NCI-H524 treated with DMSO at 0.1 percent for 48 hours (cell line): Measurements from ENCODE around the gene SS18.

Experiments used
- DNase-seq: peaks from one replicate; lab custom pipeline; 2025; lab: John Stamatoyannopoulos, UW

The SS18 gene

DNA sequence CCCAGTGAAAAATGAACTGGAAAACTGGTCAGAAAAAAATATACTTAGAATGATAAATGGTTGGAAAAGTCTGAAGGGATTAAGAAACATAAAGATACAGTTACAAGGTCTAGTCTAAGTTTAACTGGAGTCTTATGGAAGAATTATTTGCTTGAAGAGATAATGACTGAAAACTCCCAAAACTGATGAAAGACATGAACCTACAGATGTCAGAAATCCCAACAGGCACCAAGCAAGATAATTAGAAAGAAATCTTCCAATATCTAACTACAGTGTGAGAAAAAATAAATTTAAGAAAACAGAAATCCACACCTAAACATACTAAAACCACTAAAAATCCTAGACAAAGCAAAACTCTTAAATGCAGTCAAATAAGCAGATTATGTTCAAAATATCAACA, 19.4 kb downstream of the SS18 start:
- DNase-seq: no peak

DNA sequence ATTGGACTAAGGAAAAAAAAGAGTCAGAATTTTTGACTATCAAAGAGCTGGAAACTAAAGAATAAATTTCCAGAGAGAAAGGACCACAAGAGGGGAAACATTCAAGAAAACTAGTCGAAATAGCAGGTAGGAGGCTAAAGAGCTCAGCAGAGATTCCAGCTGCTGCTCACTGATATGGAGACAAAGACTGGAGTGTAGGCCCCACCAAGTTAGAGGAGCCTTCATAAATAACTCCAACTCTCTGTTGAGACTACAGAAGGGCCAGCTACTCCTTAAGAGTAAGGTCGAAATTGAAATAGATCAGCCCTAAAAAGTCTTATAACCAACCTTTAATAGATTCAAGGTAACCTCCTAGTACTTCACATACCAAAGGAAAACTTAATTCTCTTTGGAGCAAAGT, 31.1 kb downstream of the SS18 start:
- no peak for DNase-seq

DNA sequence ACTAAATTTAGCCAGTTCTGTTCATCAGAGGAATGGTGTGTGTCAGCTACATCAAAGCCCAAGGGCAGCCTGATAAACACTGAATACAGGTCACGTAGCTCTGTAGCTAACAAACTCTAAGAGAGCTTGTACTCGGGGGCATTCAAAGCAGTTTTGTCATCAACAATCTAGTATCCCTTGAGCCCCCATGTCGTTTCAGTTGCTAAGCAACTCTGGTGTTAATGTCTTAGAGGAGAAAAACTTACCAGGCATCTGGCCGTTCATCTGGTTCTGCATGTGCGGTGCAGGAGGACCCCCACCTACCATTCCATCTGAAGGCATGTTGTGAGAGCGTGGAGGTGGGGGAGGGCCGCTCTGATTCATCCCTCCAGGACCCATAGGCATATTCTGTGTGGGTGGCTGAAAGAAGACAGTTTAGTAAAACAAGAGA, 33.1 kb downstream of the SS18 start:
- no peak for DNase-seq

DNA sequence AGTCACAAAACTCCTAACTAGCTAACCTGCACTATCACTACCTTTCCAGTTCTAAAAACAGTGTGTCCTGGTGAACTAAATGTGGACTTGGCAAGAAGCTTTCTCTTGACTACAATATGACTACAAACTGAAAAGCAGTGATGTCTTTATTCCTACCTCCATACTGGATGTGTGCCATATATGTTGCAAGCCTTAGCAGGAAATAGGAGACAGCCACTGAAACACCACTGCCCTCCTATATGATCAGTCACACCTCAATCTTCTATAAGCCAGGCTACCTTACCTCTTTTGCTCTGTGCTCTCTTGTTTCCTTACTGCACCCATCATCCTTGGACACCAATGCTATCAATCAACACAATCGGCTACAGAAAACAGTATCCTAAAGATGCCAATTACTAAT, 34.1 kb downstream of the SS18 start:
- no peak for DNase-seq

DNA sequence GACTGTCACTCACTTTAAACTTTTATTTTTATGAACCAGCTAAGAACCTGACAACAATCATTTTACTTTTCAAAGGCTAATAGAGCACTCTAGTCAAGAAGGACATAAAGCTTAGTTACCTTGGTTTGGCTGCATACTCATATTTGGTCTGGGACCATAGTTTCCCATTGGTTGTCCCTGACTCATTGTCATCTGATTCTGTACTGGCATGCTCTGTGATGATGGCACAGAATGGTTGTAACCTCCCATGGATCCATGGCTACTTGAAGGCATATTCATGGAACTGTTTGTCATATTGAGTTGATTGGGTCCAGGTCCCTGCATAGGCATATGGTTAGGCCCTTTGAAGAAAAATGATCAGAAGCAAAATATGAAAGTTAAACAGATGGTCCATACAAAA, 37.9 kb downstream of the SS18 start:
- no peak for DNase-seq

DNA sequence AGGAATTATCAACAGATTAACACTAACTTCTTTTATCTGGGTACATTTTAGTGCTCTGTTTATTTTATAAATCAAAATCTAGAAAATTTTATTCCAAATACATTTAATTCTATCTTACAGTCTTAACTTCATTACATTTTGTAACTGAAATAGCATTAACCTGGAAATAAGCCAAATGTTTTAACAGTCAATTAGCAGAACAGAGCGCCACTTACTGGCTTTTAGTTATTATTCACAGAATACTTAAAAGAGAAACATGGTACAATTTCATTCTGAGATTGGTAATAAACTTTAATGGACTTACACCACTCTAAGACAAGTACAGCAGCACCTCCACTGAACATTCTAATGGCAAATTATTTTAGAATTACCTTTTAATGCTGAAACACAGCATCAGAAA, 38.6 kb downstream of the SS18 start:
- DNase-seq: no peak

DNA sequence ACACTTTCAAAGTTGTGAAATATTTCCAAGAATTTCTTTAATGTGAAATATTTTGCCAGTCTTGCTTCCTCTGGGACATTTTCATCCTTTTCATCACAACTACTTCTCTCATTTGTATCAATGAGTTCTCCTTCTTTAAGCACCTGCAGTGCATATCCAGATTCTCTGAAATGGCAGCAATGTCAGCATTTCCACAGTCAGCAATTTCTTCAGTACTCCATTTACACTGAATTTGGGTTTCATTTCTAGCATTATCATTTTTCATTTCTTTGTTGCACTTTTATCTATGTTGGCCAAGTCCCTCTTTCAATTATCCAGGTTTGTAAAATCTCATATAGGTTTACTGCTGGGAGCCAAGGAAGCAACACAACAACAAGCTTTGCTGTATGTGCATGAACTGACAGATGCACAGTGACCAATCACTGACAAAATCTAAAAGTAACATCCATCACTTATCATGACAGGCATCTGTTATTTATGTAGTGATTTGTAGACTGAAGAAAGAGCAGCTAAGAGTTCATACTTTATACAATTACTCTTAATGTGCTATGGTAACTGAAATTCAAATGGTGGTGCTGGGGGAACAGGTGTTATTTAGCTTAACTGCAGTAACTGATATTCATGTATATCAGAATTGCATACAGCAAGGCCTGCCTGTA, 43.9 kb downstream of the SS18 start:
- no peak for DNase-seq

DNA sequence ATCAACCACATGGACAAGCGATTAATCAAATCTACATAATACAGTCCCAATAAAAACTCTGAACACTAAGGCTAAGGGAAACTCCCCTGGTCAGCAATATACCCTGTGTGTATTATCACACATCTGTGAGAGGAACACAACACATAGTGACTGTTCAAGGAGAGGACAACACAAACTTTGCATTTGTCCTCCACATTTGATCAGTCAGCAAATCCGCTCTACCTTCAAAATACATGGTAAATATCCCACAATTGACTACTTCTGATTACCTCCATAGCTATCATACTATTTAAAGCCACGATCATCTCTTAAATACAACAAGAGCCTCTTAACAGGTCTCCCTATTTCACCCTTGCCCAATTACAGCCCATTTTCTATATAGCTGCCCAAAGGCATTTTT, 45.6 kb downstream of the SS18 start:
- DNase-seq: no peak

DNA sequence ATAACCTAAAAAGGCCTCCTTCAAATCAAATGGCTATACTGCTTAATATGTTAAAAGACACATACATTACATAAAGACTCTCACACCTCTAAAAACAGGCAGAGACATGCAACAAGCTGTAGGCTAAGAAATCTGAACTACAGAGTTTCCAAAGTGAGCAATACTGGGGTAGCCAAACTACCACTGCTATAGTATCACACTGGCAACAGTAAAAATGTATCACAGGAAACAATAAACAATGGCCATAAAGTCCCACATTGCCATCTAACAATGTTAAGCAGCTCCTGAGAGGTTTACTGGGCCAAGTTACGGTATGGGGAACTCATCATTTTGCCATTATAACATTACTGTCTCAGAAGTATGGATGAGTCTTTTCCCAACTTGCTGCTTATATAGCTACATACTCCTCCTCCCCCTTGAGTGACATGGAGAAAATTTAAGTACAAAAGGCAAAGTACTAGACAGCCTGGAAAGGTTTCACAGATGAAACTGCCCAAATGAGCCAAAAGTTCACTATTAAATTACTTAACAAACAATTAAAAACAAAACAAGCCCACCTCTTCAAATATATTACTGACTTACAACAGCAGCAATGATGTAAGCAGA, 50.3 kb downstream of the SS18 start:
- DNase-seq: no peak

DNA sequence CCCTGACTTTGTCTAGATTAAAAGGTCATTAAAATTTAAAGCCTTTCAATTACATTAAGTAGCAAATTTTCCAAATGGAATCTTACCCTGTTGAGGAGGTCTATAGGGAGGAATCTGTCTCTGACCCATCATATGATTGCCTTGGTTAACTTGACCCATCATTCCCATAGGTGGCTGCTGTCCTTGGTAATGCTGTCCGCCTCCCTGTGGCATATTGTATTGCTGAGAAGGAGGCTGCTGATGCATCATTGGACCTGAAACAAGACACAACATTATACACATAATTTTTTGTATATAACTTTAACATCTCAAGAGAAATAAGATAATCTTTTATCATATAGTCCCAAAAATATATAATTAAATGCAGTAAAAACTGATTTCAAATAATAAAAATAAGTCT, 51.2 kb downstream of the SS18 start:
- DNase-seq: no peak

DNA sequence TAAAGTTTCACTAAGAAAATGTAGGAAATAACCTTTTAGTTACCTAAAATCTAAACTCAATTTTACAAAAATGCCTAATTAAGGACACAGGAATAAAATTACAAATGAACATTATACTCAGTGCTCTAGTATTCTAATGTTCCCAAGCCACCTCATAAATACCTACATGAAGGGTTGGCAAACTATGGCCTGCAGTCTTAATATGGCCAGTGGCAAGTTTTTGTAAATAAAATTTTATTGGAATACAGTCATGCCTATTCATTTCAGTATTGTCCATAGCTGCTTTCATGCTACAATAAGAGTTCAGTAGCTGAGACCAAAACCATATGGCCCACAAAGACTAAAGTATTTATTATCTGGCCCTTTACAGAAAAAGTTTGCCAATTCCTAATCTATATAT, 53.8 kb downstream of the SS18 start:
- no peak for DNase-seq

DNA sequence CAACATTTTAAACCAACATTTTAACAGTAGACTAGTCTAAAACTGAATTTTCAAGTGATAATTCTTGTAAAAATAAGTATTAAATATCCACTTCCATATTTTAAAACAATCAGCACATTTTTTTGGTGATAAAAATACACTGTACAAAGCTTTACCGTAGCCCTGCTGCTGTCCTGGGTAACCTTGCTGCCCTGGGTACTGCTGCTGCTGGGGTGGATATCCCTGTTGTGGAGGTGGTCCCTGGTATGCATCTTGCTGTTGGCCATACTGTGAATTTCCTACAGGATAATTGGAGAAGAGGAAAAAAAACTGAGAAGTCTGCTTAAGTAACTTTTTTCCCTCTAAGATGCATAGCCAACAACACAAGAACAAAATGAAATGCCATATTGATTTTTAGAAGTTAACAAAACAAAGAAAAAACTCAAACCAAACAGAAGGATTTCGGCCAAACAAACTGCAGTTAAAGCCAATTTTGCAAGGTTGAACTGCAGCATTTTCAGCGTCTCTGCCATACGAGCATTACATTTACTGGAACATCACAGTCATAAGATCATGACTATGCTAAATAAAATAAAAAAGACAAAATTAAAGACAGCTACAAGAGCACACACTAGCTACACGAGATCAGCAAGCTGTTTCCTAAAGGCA, 55.4 kb downstream of the SS18 start:
- no peak for DNase-seq

DNA sequence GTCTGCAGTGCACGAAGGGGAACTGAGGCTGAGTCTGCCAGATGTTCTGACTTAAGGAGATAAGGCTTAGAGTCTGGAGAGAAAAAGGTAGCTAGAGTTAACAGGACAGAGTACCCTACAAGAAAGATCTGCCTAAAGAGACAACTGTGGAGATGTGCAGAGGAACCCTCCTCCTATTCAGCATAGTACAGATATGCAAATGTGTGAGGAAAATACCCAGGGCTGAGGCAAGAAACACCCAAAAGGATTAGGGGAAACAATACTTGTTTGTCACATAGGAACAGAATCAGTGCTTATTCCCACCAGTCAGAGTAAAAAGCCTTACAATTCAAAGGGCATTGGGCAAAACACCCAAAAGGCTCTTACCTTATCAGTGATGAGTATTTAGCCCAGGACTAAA, 67.8 kb downstream of the SS18 start:
- DNase-seq: no peak

DNA sequence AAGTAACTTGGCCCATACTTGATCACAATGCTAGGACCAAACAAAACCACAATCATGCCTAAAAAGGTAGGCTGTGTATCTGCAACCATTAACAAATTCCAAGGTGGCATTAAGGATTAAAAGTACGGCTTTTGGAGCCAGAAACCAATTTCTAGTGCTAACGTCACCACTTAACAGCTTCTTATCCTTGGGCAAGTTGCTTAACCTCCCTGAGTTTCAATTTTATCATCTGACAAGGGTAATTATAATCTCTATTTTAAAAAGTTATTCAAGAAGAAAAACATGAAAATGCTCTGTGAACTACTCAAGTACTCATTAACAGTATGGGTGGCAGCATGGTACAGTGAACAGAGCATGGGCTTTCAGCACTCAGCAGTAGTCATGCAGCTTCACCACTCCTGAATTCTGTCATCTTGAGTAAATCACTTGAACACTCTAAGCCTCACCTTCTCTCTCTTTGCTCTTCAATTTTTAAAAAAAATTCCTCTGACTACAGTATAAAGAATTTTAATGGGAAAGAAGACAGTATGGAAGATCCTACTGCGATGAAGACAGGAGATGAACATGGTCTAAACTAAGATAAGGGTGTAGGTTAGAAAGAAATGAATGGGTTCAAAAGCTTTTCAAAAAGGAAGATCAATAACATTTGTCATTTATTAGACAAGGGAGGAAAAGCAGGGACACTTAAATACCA, 69.2 kb downstream of the SS18 start:
- DNase-seq: no peak

DNA sequence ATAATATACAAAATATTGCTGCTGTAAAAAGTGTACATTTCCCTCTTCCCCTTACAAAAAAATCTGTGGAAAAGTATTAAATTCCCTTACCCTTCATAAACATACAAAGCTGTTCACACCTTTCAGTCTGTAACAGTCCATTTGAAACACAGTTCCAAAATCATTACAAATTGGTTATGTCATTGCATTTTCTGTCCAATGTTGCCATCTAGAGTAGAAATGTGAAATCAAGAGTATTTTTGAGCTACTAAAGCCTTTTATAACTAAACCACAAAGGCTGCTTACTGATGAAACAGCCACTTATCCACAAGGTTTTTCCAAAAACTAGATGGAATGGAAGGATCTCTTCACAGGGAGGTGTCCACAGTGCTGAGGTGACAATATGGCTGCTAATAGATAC, 72.5 kb downstream of the SS18 start:
- DNase-seq: no peak

DNA sequence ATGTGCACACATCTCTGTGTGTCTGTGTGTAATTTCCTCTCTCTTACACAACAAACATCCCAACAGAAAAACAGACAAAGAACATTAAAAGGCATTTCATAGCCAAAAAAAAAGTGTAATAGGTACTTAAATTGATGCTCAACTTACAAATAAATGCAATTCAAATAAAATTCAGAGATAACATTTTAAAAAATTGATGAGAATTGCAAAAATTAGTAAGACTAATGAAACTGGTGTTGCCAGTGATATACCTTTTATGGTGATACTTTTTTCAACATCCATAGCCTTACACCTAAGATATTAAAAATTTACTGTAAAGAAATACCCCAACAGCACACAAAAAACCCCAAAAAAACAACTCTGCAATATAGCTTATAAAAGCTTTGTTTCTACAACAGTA, 76.0 kb downstream of the SS18 start:
- DNase-seq: no peak

DNA sequence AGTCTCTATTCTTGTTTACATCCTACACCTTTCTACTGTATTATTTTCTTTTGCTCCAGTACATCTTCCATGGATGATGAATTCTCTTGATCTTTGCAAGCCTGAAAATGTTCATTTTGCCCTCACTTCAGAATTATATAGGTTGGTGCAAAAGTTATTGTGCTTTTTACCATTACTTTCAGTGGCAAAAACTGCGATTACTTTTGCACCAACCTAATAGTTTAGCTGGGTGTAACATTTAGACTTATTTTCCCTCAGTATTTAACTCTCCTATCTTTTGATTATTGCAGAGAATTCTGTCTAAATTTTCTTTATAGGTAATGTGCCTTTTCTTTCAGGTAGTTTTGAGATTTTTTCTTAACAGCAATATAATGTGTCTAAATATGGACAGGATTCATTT, 81.8 kb downstream of the SS18 start:
- DNase-seq: no peak

DNA sequence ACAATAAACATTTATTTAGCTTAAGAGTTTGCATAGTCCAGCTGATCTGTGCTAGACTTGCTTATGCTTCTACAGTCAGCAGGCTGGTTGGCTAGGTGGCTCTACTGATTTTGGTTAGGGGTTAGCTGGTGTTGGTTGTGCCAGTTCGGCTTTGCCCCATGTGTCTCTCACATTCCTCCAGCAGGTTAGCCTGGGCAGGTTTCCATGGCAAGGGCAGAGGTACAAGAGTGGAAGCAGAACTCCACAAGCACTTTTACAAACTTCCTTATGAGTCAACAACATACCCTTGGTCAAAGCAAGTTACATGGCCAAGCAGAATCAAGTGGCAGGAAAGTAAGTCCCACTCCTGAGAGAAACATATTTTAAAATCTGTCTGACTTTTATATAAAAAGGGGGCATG, 82.3 kb downstream of the SS18 start:
- no peak for DNase-seq

DNA sequence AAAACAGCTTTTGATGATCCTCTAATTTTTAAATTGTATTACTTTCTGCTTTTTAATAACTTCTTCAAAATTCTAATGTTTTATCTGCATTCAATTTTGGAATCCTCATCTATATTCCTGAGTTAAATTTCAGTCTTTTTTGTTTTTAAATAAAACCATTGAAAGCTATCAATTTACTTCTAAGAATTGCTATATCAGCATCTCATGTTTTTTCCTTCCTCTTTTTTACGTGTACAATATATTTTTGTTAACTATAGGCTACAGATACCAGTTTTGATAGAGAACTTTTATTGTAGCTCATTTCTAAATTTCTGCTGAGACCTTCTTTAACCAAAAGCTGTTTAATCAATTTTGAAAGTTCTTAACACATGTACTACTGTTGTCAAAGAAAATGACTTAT, 84.5 kb downstream of the SS18 start:
- no peak for DNase-seq

DNA sequence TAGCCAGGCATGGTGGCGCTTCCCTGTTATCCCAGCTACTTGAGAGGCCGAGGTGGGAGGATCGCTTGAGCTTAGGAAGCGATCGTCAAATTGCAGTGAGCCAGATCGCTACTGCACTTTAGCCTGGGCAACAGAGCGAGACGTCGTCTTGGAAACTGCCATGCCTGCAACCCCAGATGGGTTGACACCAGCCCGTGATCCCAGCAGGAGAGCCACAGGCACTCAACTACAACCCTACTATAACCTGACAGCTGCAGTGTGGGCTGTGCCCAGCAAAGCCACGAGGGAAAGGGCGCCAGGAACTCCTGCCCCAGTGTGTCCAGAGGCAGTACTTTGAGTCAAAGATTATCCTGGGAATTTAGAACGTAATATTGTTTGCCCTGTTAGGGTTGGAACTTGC, 85.6 kb downstream of the SS18 start:
- DNase-seq: no peak

DNA sequence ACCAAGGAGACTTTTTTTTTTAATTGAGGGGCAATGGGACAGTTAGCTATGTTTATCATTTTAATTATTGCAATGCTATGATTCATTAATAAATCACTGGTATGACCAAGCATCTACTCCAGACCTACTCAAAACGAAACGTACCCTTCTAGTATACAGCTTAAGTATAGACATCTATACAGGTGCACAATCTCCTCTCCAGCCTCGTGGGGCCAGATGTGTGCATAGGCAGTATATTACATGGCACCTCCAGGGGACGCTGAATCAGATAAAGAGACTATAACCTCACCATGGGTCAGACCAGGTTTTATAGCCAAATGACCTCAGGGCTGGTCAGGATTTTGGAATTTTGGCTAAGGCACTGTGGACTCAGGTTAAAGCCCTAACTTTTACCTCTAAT, 86.6 kb downstream of the SS18 start:
- no peak for DNase-seq

DNA sequence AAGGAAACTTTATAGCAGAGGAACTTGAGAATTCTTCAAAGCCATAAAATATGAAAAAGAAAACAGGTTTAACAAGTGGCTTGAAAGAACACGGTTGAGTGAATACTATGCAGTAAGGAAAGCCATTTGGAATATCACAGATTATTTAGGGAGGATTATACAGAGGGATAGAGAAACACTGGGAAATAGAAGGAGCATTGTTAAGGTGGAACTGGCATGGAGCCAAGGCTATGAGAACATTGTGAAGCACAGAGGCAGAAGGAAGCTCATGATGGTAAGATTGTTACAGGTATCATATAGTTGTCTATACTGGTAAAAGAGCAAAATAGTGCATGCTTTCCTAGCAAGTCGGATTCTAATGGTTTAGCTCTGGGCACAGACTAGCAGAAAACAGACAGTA, 87.1 kb downstream of the SS18 start:
- DNase-seq: no peak

DNA sequence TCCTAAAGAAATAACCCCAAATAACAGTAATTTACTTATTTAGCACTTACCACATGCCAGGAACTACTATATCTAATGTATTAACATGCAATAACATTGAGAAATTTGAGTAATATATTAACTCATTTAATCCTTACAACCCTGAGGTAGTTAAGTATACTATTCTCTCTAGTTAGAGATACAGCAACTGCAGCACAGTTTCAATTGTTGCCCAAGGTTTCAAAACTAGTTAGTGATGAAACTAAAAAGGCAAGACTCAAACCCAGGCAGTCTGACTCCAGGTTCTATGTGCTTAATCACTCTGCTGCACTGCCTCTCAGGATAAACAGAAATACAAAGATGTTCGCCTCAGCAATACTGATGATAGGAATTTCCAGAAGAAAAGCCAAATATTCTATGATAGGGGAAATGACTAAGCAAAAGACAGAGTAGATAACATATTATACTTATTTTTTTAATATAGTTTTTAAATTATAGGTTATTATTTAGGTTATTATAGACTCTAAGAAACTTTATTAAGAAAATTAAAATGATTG, 88.0 kb downstream of the SS18 start:
- no peak for DNase-seq
